K562 (cell line): ENCODE results near the gene THAP5. TPM values are rescaled to one million over a fixed set of nuclear protein-coding genes. Genes with fewer than 3 reads are reported as not detected.

ENCODE experiments used
- ATAC-seq: fragments of 200-7000 bp; cut with Tn5 transposase; 3 replicates; pipeline ENCODE4 v1.9.1; 2020; ENCODE audit warnings: moderate library complexity
- BruUV-seq: library from RNA; stranded (reverse); fragments of 400-500 nt; replicated peaks from 2 replicates; lab custom pipeline; 2021; lab: Mats Ljungman, UMichigan
- CTCF ChIA-PET: fragments of 300-600 bp; formaldehyde crosslinking; extraction: SDS; loops from one replicate; lab custom pipeline; 2021; ENCODE audit warnings: low intra/inter-chr PET ratio; lab: Yijun Ruan, JAX
- POLR2A ChIA-PET: fragments of 300-600, 350-650 bp; sonication (Branson Sonifier 250); formaldehyde crosslinking; extraction: SDS; loops from one replicate; lab custom pipeline; 2021; ENCODE audit warnings: antibody characterized with exemption, inconsistent platforms; lab: Yijun Ruan, JAX
- DNase-seq, 4 experiments: peaks; one replicate each; pipeline versions ENCODE4 v3.0.0 to v3.0.0-alpha.2; 2011 to 2018; ENCODE audit warnings: low spot score in 3 of 4, mixed read lengths in 3 of 4; ENCODE audit errors: extremely low read depth in 1 of 4
- FAIRE-seq: peaks from 2 replicates; lab custom pipeline; 2011; peaks lifted over from hg19 to GRCh38; lab: Jason Lieb, UNC
- H2AFZ ChIP-seq: 2 replicates; pipeline ENCODE4 v1.6.0; 2011; ENCODE audit warnings: low read depth, low read length, control low read depth, inconsistent platforms
- H3K27ac ChIP-seq: fragments of 200-600 bp; 3 replicates; pipeline ENCODE4 v1.8.0; 2011; ENCODE audit warnings: low read depth, mild to moderate bottlenecking, control low read depth, inconsistent platforms, low read length, moderate library complexity, mixed read lengths; ENCODE audit errors: extremely low read depth
- H3K27me3 ChIP-seq, 2 experiments: fragments of 300-600 bp in 1 of 2; 2 replicates in 1 of 2; 3 replicates in 1 of 2; pipeline versions ENCODE4 v1.6.0 to v1.8.0; 2011; ENCODE audit warnings: inconsistent platforms in 2 of 2, low read length in 2 of 2, mild to moderate bottlenecking in 1 of 2, mixed read lengths in 1 of 2, moderate library complexity in 1 of 2; ENCODE audit not compliant: control insufficient read depth in 2 of 2, insufficient read depth in 2 of 2
- H3K36me3 ChIP-seq: fragments of 300-600 bp; 3 replicates; pipeline ENCODE4 v1.8.0; 2011; ENCODE audit warnings: mild to moderate bottlenecking, low read length, inconsistent platforms; ENCODE audit not compliant: control insufficient read depth, insufficient read depth
- H3K4me1 ChIP-seq, 2 experiments: fragments of 200-600 bp in 1 of 2; replicated peaks in 1 of 2; 2 replicates in 1 of 2; 3 replicates in 1 of 2; pipeline versions ENCODE4 v1.5.1 to v1.8.0; 2011; ENCODE audit warnings: inconsistent platforms in 2 of 2, low read length in 2 of 2, mild to moderate bottlenecking in 1 of 2, mixed read lengths in 1 of 2, moderate library complexity in 1 of 2; ENCODE audit not compliant: control insufficient read depth in 2 of 2, insufficient read depth in 2 of 2
- H3K4me2 ChIP-seq: 2 replicates; pipeline ENCODE4 v1.6.1; 2011; ENCODE audit warnings: low read length, control low read depth, inconsistent platforms, mixed read lengths; ENCODE audit not compliant: insufficient read depth
- H3K4me3 ChIP-seq: fragments of 200-600 bp; sonication (generic), shearing (Covaris generic); 2 replicates; pipeline ENCODE4 v1.5.1; 2016; ENCODE audit warnings: control low read depth, inconsistent platforms
- H3K79me2 ChIP-seq: fragments of 200-600 bp; 3 replicates; pipeline ENCODE4 v1.8.0; 2011; ENCODE audit warnings: low read length, inconsistent platforms; ENCODE audit not compliant: control insufficient read depth, insufficient read depth
- H3K9ac ChIP-seq, 2 experiments: 2 replicates each; pipeline versions ENCODE4 v1.6.0 to v1.6.1; 2011; ENCODE audit warnings: low read depth in 2 of 2, low read length in 2 of 2, control low read depth in 1 of 2, inconsistent platforms in 1 of 2, mild to moderate bottlenecking in 1 of 2, mixed read lengths in 1 of 2; ENCODE audit not compliant: insufficient read depth in 1 of 2
- H3K9me1 ChIP-seq: one replicate; pipeline ENCODE4 v1.6.0; 2011; ENCODE audit warnings: inconsistent platforms, mild to moderate bottlenecking, low read length, moderate library complexity; ENCODE audit not compliant: control insufficient read depth, insufficient read depth
- H3K9me3 ChIP-seq: replicated peaks from 2 replicates; pipeline ENCODE4 v1.5.1; 2011; ENCODE audit warnings: low read depth, low read length, inconsistent platforms; ENCODE audit not compliant: control insufficient read depth, insufficient read depth
- H4K20me1 ChIP-seq: replicated peaks from 2 replicates; pipeline ENCODE4 v1.6.1; 2011; ENCODE audit warnings: low read length, inconsistent platforms, mixed read lengths; ENCODE audit not compliant: control insufficient read depth, insufficient read depth
- HSF4 ChIP-seq: fragments of 250-450 bp; sonication (Bioruptor Pico); IDR thresholded peaks from 2 replicates; pipeline ENCODE4 v2.1.2; 2022; ENCODE audit warnings: mild to moderate bottlenecking, moderate library complexity, borderline replicate concordance
- MAZ ChIP-seq, 2 experiments: fragments of 450-650 bp in 1 of 2; sonication (generic) in 1 of 2; formaldehyde crosslinking; IDR thresholded peaks in 1 of 2; conservative IDR thresholded peaks in 1 of 2; 2 replicates each; pipeline versions ENCODE4 v1.4.0 to v1.5.0; 2020; ENCODE audit warnings: mild to moderate bottlenecking in 1 of 2, missing genetic modification reagents in 1 of 2
- MCM5 ChIP-seq: fragments of 450-650 bp; IDR thresholded peaks from 2 replicates; pipeline ENCODE4 v1.6.1; 2016; ENCODE audit warnings: low read depth
- ZNF274 ChIP-seq: IDR thresholded peaks from 2 replicates; pipeline ENCODE4 v1.6.1; 2011; ENCODE audit warnings: low read depth, mild to moderate bottlenecking, low read length, moderate library complexity, borderline replicate concordance
- WGBS: fragments of 100-300 bp; shearing (Covaris generic); methylation state at CpG from one replicate; pipeline ENCODE4 v1.1.6; 2016; ENCODE audit warnings: low coverage, mixed read lengths; ENCODE audit not compliant: insufficient coverage; ENCODE audit errors: missing lambda C conversion rate; 5-methylcytosine and 5-hydroxymethylcytosine counted together
- in situ Hi-C: fragments of 300-500 bp; cut with MboI; formaldehyde crosslinking; loops from 4 replicates; pipeline ENCODE4 v1.15.0; 2018; ENCODE audit warnings: inconsistent platforms, mixed read lengths
- intact Hi-C: fragments of 100-400 bp; cut with micrococcal nuclease; formaldehyde crosslinking; loops from 2 replicates; pipeline ENCODE4 v1.14.2; 2022
- polyA plus RNA-seq, 8 experiments: library from polyadenylated mRNA; depleted of rRNA in 4 of 8; stranded (reverse) in 5 of 8; unstranded in 3 of 8; fragments of >200 nt; fragmentation: Nextera tagmentation in 2 of 8; fragmentation: Illumina TruSeq in 1 of 8; extraction: Ambion mirVana in 2 of 8; extraction: Trizol in 1 of 8; gene quantifications; 2 replicates each; pipeline versions ENCODE4 v1.2.1 to v1.2.3, GENCODE V29; 2011 to 2014; ENCODE audit warnings: inconsistent platforms in 1 of 8, missing spikeins in 1 of 8
- total RNA-seq, 7 experiments: library from RNA; depleted of rRNA in 6 of 7; stranded (reverse); fragments of >200 nt in 6 of 7; fragmentation: Illumina TruSeq in 2 of 7; extraction: Trizol in 2 of 7; gene quantifications; 2 replicates each; pipeline versions ENCODE4 v1.2.1 to v1.2.3, GENCODE V29; 2011 to 2021; ENCODE audit warnings: low replicate concordance in 1 of 7
- TF ChIP-seq, protein P1 (sequence below), 2 experiments: fragments of 450-650 bp; formaldehyde crosslinking in 1 of 2; IDR thresholded peaks; 2 replicates each; pipeline versions ENCODE4 v1.4.0 to v1.6.1; 2014 to 2020; ENCODE audit warnings: mild to moderate bottlenecking in 2 of 2, borderline replicate concordance in 1 of 2, low read depth in 1 of 2
- TF ChIP-seq, protein P2 (sequence below): fragments of 200-800 bp; sonication (Bioruptor generic); IDR thresholded peaks from 2 replicates; pipeline ENCODE4 v1.6.1; 2016; ENCODE audit warnings: missing genetic modification characterization, missing compliant biosample characterization
- TF ChIP-seq, protein P3 (sequence below): sonication (generic); formaldehyde crosslinking; IDR thresholded peaks from 2 replicates; pipeline ENCODE4 v1.8.0; 2022; ENCODE audit warnings: mild to moderate bottlenecking, missing genetic modification reagents

The THAP5 gene
- total and polyA plus RNA-seq, 9 of the 15 experiments (the other 6 are each of a cell fraction or from before 2014, with no cell fraction given), result 16.5 to 58.1 (median 28.2) TPM

DNA sequence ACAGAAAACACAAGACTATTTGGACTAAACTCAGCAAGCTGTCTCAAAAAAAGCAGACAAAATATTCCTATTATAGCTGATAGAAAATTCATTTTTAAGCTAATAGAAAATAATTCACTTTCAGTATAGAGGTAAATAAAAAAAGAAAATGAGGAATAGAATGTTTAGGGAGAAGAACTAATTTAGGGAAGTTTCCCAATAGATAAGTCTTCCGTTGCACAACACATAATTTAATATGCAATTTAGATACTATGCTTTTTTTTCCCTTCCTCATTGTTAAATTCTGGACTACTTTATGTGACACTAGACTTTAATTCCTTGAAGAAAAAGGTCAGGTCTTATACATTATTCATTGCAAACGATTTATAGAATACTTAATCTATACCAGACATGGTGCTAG, 53.9 kb downstream of the THAP5 start:
- ATAC-seq (no peak), FAIRE-seq (no peak), DNase-seq (no peak)
- H3K4me3 ChIP-seq, result no peak overlapping the region
- POLR2A ChIA-PET, result interaction anchor here (0.8 to 2.2 kb wide), 3 partner anchors 9 to 54 kb away, joined by 3 to 6 read pairs (median 5); partner anchors contain the start of genes DNAJB9, PNPLA8 and THAP5
- no peak overlapping the region for H3K27ac ChIP-seq
- BruUV-seq, result no TSS peak
- no peaks in the 10 kb centered on the region; a peak in 1 of 5 replicates for H3K4me1 ChIP-seq
- intact Hi-C loops, result no loop called here
- H3K36me3 ChIP-seq, result peaks cover 17% of the 10 kb centered on the region; the same call in 2 of the 3 replicates
- no peaks in the 10 kb centered on the region for H3K27me3 ChIP-seq
- CTCF ChIA-PET, result no interaction called here
- H4K20me1 ChIP-seq, result no peaks in the 10 kb centered on the region
- H3K79me2 ChIP-seq, result no peaks in the 10 kb centered on the region
- in situ Hi-C loops, result no loop called here
- H3K9me3 ChIP-seq, result no peaks in the 10 kb centered on the region
- H2AFZ ChIP-seq, result no peak overlapping the region
- WGBS, result 41% methylated on average over 2 of the region's 2 CpGs
- H3K9ac ChIP-seq, result no peak overlapping the region
- no peak overlapping the region for H3K4me2 ChIP-seq
- H3K9me1 ChIP-seq, result no peaks in the 10 kb centered on the region
- no peak for TF ChIP-seq MCM5
- TF ChIP-seq HSF4 (CRISPR knock-in tag), result no peak
- TF ChIP-seq, protein P1, sequence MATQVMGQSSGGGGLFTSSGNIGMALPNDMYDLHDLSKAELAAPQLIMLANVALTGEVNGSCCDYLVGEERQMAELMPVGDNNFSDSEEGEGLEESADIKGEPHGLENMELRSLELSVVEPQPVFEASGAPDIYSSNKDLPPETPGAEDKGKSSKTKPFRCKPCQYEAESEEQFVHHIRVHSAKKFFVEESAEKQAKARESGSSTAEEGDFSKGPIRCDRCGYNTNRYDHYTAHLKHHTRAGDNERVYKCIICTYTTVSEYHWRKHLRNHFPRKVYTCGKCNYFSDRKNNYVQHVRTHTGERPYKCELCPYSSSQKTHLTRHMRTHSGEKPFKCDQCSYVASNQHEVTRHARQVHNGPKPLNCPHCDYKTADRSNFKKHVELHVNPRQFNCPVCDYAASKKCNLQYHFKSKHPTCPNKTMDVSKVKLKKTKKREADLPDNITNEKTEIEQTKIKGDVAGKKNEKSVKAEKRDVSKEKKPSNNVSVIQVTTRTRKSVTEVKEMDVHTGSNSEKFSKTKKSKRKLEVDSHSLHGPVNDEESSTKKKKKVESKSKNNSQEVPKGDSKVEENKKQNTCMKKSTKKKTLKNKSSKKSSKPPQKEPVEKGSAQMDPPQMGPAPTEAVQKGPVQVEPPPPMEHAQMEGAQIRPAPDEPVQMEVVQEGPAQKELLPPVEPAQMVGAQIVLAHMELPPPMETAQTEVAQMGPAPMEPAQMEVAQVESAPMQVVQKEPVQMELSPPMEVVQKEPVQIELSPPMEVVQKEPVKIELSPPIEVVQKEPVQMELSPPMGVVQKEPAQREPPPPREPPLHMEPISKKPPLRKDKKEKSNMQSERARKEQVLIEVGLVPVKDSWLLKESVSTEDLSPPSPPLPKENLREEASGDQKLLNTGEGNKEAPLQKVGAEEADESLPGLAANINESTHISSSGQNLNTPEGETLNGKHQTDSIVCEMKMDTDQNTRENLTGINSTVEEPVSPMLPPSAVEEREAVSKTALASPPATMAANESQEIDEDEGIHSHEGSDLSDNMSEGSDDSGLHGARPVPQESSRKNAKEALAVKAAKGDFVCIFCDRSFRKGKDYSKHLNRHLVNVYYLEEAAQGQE (IDR thresholded peaks at IDR 0.05; ENCODE audit: borderline replicate concordance), result no peak
- TF ChIP-seq, protein P1 (CRISPR knock-in tag; IDR thresholded peaks at IDR 0.05; ENCODE audit: low read depth), result no peak
- TF ChIP-seq, protein P2, sequence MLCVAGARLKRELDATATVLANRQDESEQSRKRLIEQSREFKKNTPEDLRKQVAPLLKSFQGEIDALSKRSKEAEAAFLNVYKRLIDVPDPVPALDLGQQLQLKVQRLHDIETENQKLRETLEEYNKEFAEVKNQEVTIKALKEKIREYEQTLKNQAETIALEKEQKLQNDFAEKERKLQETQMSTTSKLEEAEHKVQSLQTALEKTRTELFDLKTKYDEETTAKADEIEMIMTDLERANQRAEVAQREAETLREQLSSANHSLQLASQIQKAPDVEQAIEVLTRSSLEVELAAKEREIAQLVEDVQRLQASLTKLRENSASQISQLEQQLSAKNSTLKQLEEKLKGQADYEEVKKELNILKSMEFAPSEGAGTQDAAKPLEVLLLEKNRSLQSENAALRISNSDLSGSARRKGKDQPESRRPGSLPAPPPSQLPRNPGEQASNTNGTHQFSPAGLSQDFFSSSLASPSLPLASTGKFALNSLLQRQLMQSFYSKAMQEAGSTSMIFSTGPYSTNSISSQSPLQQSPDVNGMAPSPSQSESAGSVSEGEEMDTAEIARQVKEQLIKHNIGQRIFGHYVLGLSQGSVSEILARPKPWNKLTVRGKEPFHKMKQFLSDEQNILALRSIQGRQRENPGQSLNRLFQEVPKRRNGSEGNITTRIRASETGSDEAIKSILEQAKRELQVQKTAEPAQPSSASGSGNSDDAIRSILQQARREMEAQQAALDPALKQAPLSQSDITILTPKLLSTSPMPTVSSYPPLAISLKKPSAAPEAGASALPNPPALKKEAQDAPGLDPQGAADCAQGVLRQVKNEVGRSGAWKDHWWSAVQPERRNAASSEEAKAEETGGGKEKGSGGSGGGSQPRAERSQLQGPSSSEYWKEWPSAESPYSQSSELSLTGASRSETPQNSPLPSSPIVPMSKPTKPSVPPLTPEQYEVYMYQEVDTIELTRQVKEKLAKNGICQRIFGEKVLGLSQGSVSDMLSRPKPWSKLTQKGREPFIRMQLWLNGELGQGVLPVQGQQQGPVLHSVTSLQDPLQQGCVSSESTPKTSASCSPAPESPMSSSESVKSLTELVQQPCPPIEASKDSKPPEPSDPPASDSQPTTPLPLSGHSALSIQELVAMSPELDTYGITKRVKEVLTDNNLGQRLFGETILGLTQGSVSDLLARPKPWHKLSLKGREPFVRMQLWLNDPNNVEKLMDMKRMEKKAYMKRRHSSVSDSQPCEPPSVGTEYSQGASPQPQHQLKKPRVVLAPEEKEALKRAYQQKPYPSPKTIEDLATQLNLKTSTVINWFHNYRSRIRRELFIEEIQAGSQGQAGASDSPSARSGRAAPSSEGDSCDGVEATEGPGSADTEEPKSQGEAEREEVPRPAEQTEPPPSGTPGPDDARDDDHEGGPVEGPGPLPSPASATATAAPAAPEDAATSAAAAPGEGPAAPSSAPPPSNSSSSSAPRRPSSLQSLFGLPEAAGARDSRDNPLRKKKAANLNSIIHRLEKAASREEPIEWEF (CRISPR knock-in tag), result no peak
- TF ChIP-seq, protein P3, sequence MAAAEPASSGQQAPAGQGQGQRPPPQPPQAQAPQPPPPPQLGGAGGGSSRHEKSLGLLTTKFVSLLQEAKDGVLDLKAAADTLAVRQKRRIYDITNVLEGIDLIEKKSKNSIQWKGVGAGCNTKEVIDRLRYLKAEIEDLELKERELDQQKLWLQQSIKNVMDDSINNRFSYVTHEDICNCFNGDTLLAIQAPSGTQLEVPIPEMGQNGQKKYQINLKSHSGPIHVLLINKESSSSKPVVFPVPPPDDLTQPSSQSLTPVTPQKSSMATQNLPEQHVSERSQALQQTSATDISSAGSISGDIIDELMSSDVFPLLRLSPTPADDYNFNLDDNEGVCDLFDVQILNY (CRISPR knock-in tag), result no peak
- TF ChIP-seq ZNF274, result no peak
- TF ChIP-seq MAZ (CRISPR knock-in tag; conservative IDR thresholded peaks at IDR 0.05 in 1 of 2, IDR thresholded peaks at IDR 0.05 in 1 of 2), result no peak
